ENCODE data around the gene TMC1. TPM values are rescaled to one million over a fixed set of nuclear protein-coding genes. Genes with fewer than 3 reads are reported as not detected.
"Not testable (repeated sequence)": the region's sequence is repeated elsewhere in the genome, so short reads cannot be mapped to it uniquely, and the experiment has no call there.

Gene TMC1
- total RNA-seq, 1 donor from 2014 or later = not detected

DNA sequence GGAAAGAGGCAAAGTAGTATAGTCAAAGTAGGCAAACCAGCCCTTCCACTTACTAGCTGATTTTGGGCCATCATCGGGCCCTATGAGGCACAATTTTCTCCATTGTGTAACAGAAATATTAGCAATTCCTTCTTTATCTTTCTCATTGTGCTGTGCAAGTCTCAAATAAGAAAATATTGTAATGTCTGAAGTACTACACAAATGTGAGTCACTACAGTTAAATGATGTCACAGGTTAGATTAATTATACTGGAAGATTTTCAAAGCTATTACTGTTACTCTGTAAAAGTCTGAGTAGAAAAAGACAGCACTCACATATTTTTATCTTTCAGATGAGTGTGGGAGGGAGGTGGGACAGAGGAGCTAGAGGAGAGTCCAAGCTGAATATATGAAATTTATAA lies 12.4 kb upstream of the TMC1 start:
- H3K4me1 Mint-ChIP-seq (ENCODE audit: low read depth) = peaks cover 15% of the 10 kb centered on the region
- DNase-seq (ENCODE audit: low spot score) = no peak

DNA sequence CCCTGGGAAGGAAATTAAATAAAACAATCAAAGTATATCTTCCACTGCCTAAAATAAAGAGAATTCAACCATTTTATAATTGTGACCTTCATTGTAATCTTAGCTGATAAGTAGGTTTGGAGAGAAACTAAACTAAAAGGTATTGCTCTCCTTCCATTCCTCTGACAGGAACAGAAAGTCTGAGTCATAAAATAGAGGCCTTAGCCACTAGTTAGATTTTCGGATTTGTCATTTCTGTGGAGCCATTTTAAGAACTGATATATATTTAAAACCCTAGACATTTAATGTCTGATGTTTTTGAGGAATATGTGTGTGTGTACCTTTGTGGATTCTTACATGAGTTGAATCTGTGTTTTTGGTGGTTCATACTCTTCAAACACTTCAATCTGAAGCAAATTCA lies 11.8 kb upstream of the TMC1 start:
- no peak for TF ChIP-seq CTCF (IDR thresholded peaks at IDR 0.05)
- H3K4me1 Mint-ChIP-seq (ENCODE audit: low read depth) = peaks cover 15% of the 10 kb centered on the region
- H3K27ac Mint-ChIP-seq (ENCODE audit: unreplicated experiment) = peak overlapping the region; percentile 49
- H3K36me3 Mint-ChIP-seq (ENCODE audit: low read depth) = no peaks in the 10 kb centered on the region
- no peak for DNase-seq (ENCODE audit: low spot score)
- H3K9me3 Mint-ChIP-seq (ENCODE audit: low read depth) = no peaks in the 10 kb centered on the region
- H3K4me3 Mint-ChIP-seq (ENCODE audit: unreplicated experiment) = no peak overlapping the region
- H3K27me3 Mint-ChIP-seq (ENCODE audit: low read depth) = no peaks in the 10 kb centered on the region

More for the DNA sequence above, 12.4 kb upstream of the TMC1 start:
- H3K9me3 Mint-ChIP-seq (ENCODE audit: low read depth) = no peaks in the 10 kb centered on the region
- no peak for TF ChIP-seq CTCF (IDR thresholded peaks at IDR 0.05)
- H3K36me3 Mint-ChIP-seq (ENCODE audit: low read depth) = no peaks in the 10 kb centered on the region
- H3K4me3 Mint-ChIP-seq (ENCODE audit: unreplicated experiment) = no peak overlapping the region
- H3K27me3 Mint-ChIP-seq (ENCODE audit: low read depth) = no peaks in the 10 kb centered on the region
- H3K27ac Mint-ChIP-seq (ENCODE audit: unreplicated experiment) = no peak overlapping the region

GRCh38 chr9:72521011-72521410 lies 397 bp upstream of the TMC1 start:
- peaks cover 24% of the 10 kb centered on the region for H3K4me1 Mint-ChIP-seq (ENCODE audit: low read depth)
- H3K27me3 Mint-ChIP-seq (ENCODE audit: low read depth); DNase-seq (ENCODE audit: low spot score); H3K9me3 Mint-ChIP-seq (ENCODE audit: low read depth); H3K4me3 Mint-ChIP-seq (ENCODE audit: unreplicated experiment); H3K27ac Mint-ChIP-seq (ENCODE audit: unreplicated experiment); H3K36me3 Mint-ChIP-seq (ENCODE audit: low read depth): not testable (repeated sequence)

- peaks cover 47% of the 10 kb centered on the region for H3K4me1 Mint-ChIP-seq (ENCODE audit: low read depth)
- no peaks in the 10 kb centered on the region for H3K36me3 Mint-ChIP-seq (ENCODE audit: low read depth)
- H3K9me3 Mint-ChIP-seq (ENCODE audit: low read depth) = no peaks in the 10 kb centered on the region
- H3K4me3 Mint-ChIP-seq (ENCODE audit: unreplicated experiment) = no peak overlapping the region
- TF ChIP-seq CTCF (IDR thresholded peaks at IDR 0.05) = no peak
- no peak for DNase-seq (ENCODE audit: low spot score)
- peak overlapping the region; percentile 90 for H3K27ac Mint-ChIP-seq (ENCODE audit: unreplicated experiment)
- no peaks in the 10 kb centered on the region for H3K27me3 Mint-ChIP-seq (ENCODE audit: low read depth)
Observed at GRCh38 chr9:72524820-72525540, 3.6 kb downstream of the TMC1 start.

GRCh38 chr9:72526901-72527800 lies 5.7 kb downstream of the TMC1 start:
- Mint-ChIP-seq H3K27me3 (ENCODE audit: low read depth) (no peaks in the 10 kb centered on the region), H3K36me3 (ENCODE audit: low read depth) (no peaks in the 10 kb centered on the region), H3K9me3 (ENCODE audit: low read depth) (no peaks in the 10 kb centered on the region), H3K4me3 (ENCODE audit: unreplicated experiment) (peak overlapping the region; percentile 29), H3K4me1 (ENCODE audit: low read depth) (peaks cover 39% of the 10 kb centered on the region), H3K27ac (ENCODE audit: unreplicated experiment) (peak overlapping the region; percentile 46)
- no peak for TF ChIP-seq CTCF (IDR thresholded peaks at IDR 0.05)
- peak; percentile 94 for DNase-seq (ENCODE audit: low spot score)

Measured in chondrocyte (in vitro differentiated cells).